HepG2 (cell line): ENCODE results near the gene COA3. TPM values are rescaled to one million over a fixed set of nuclear protein-coding genes. Genes with fewer than 3 reads are reported as not detected.

Experiments used
- ATAC-seq: fragments of 200-7000 bp; cut with Tn5 transposase; 3 replicates; pipeline ENCODE4 v1.9.1; 2020; ENCODE audit warnings: mild to moderate bottlenecking, moderate library complexity
- BruUV-seq: library from RNA; stranded (reverse); fragments of 400-500 nt; replicated peaks from 2 replicates; lab custom pipeline; 2021; lab: Mats Ljungman, UMichigan
- CTCF ChIA-PET: fragments of 300-600 bp; formaldehyde crosslinking; extraction: SDS; loops from one replicate; lab custom pipeline; 2021; ENCODE audit warnings: low total read pairs, inconsistent platforms, low intra/inter-chr PET ratio; lab: Yijun Ruan, JAX
- POLR2A ChIA-PET: fragments of 350-600 bp; sonication (Branson Sonifier 250); formaldehyde crosslinking; loops from one replicate; lab custom pipeline; 2020; ENCODE audit warnings: antibody characterized with exemption, inconsistent platforms; lab: Yijun Ruan, JAX
- DNase-seq: peaks from one replicate; pipeline ENCODE4 v3.0.0-alpha.2; 2015; ENCODE audit warnings: low spot score
- FAIRE-seq: peaks from 3 replicates; lab custom pipeline; 2011; peaks lifted over from hg19 to GRCh38; lab: Jason Lieb, UNC
- H2AFZ ChIP-seq: one replicate; pipeline ENCODE4 v1.6.1; 2011; ENCODE audit warnings: low read length, inconsistent platforms
- H3K27ac ChIP-seq: fragments of 300-600 bp; 3 replicates; pipeline ENCODE4 v1.8.0; 2011; ENCODE audit warnings: mixed run types, mild to moderate bottlenecking, mixed read lengths, low read length, inconsistent platforms; ENCODE audit not compliant: insufficient read depth; ENCODE audit errors: extremely low read length
- H3K27me3 ChIP-seq, 2 experiments: fragments of 200-600 bp in 1 of 2; 2 replicates in 1 of 2; 3 replicates in 1 of 2; pipeline versions ENCODE4 v1.6.0 to v1.8.0; 2011; ENCODE audit warnings: low read length in 2 of 2, mild to moderate bottlenecking in 2 of 2, moderate library complexity in 2 of 2, inconsistent platforms in 1 of 2; ENCODE audit not compliant: insufficient read depth in 2 of 2, control insufficient read depth in 1 of 2
- H3K36me3 ChIP-seq, 2 experiments: fragments of 200-600 bp in 1 of 2; replicated peaks in 1 of 2; 2 replicates in 1 of 2; 3 replicates in 1 of 2; pipeline versions ENCODE4 v1.5.1 to v1.8.0; 2011; ENCODE audit warnings: low read length in 2 of 2, inconsistent platforms in 1 of 2; ENCODE audit not compliant: insufficient read depth in 2 of 2, control insufficient read depth in 1 of 2
- H3K4me1 ChIP-seq: 2 replicates; pipeline ENCODE4 v1.5.1; 2012; ENCODE audit warnings: low read length, inconsistent platforms; ENCODE audit not compliant: insufficient read depth
- H3K4me2 ChIP-seq: 2 replicates; pipeline ENCODE4 v1.6.0; 2011; ENCODE audit warnings: low read depth, low read length, inconsistent platforms
- H3K4me3 ChIP-seq, 3 experiments: fragments of 200-600 bp in 1 of 3; sonication (generic), shearing (Covaris generic) in 1 of 3; replicated peaks in 1 of 3; 2 replicates each; pipeline ENCODE4 v1.5.1; 2011 to 2016; ENCODE audit warnings: low read length in 3 of 3, inconsistent platforms in 2 of 3, low read depth in 2 of 3, mild to moderate bottlenecking in 2 of 3, control low read depth in 1 of 3, mixed read lengths in 1 of 3; ENCODE audit not compliant: insufficient read depth in 1 of 3
- H3K79me2 ChIP-seq: one replicate; pipeline ENCODE4 v1.6.1; 2011; ENCODE audit warnings: low read length, inconsistent platforms; ENCODE audit not compliant: insufficient read depth
- H3K9ac ChIP-seq: 2 replicates; pipeline ENCODE4 v1.6.0; 2011; ENCODE audit warnings: mild to moderate bottlenecking, low read depth, low read length, inconsistent platforms; ENCODE audit not compliant: insufficient read depth
- H3K9me3 ChIP-seq: 2 replicates; pipeline ENCODE4 v1.5.1; 2012; ENCODE audit warnings: mild to moderate bottlenecking, low read length
- H4K20me1 ChIP-seq: 2 replicates; pipeline ENCODE4 v1.6.0; 2011; ENCODE audit warnings: inconsistent platforms, mild to moderate bottlenecking, low read length, moderate library complexity; ENCODE audit not compliant: insufficient read depth
- AGO1 ChIP-seq: fragments of 200-400 bp; formaldehyde crosslinking; IDR thresholded peaks from 2 replicates; pipeline ENCODE4 v1.6.1; 2017; ENCODE audit warnings: mild to moderate bottlenecking, low read depth, low read length, moderate library complexity; ENCODE audit not compliant: poor library complexity, severe bottlenecking
- EED ChIP-seq: sonication (generic); formaldehyde crosslinking; IDR thresholded peaks from 2 replicates; pipeline ENCODE4 v1.5.0; 2020; ENCODE audit warnings: mild to moderate bottlenecking, missing genetic modification reagents
- GATAD1 ChIP-seq: IDR thresholded peaks from 2 replicates; pipeline ENCODE4 v1.6.1; 2016; ENCODE audit warnings: missing genetic modification reagents, missing compliant biosample characterization
- HDAC6 ChIP-seq: fragments of 200-600 bp; sonication (generic); IDR thresholded peaks from 2 replicates; pipeline ENCODE4 v1.7.0; 2017; ENCODE audit warnings: mild to moderate bottlenecking, antibody characterized with exemption, low read length, low read depth
- HNRNPH1 ChIP-seq: fragments of 200-400 bp; formaldehyde crosslinking; optimal IDR thresholded peaks from 2 replicates; pipeline ENCODE3; 2017; ENCODE audit warnings: mild to moderate bottlenecking, low read depth, low read length
- KLF15 ChIP-seq: sonication (generic); formaldehyde crosslinking; IDR thresholded peaks from 2 replicates; pipeline ENCODE4 v1.8.1; 2023; ENCODE audit warnings: borderline replicate concordance, mild to moderate bottlenecking, inconsistent platforms, missing genetic modification reagents, mixed read lengths
- LCORL ChIP-seq, 2 experiments: fragments of 450-650 bp in 1 of 2; sonication (generic) in 1 of 2; formaldehyde crosslinking in 1 of 2; IDR thresholded peaks; 2 replicates each; pipeline versions ENCODE4 v1.5.0 to v1.6.1; 2017 to 2020; ENCODE audit warnings: antibody characterized with exemption in 1 of 2, missing genetic modification reagents in 1 of 2
- MAFK ChIP-seq, 2 experiments: IDR thresholded peaks in 1 of 2; conservative IDR thresholded peaks in 1 of 2; 2 replicates each; pipeline ENCODE4 v1.6.1; 2011; ENCODE audit warnings: improper control_type of control experiment in 2 of 2, low read length in 2 of 2
- MXI1 ChIP-seq: IDR thresholded peaks from 3 replicates; pipeline ENCODE4 v1.6.1; 2012; ENCODE audit warnings: low read depth, low read length, inconsistent platforms, borderline replicate concordance
- MYNN ChIP-seq: sonication (generic); formaldehyde crosslinking; IDR thresholded peaks from 2 replicates; pipeline ENCODE4 v1.4.0; 2020; ENCODE audit warnings: mild to moderate bottlenecking, low read depth, missing genetic modification reagents
- ONECUT2 ChIP-seq: sonication (generic); formaldehyde crosslinking; IDR thresholded peaks from 2 replicates; pipeline ENCODE4 v1.4.0; 2020; ENCODE audit warnings: missing genetic modification reagents
- PPARG ChIP-seq: conservative IDR thresholded peaks from 2 replicates; pipeline ENCODE4 v1.6.1; 2016; ENCODE audit warnings: missing biosample characterization, missing genetic modification reagents
- SRY ChIP-seq: sonication (generic); formaldehyde crosslinking; IDR thresholded peaks from 2 replicates; pipeline ENCODE4 v1.8.0; 2022; ENCODE audit warnings: mild to moderate bottlenecking, missing genetic modification reagents
- THAP11 ChIP-seq: IDR thresholded peaks from 2 replicates; pipeline ENCODE4 v1.6.1; 2016; ENCODE audit warnings: missing biosample characterization, missing genetic modification reagents
- ZC3H13 ChIP-seq: sonication (generic); formaldehyde crosslinking; IDR thresholded peaks from 2 replicates; pipeline ENCODE4 v1.8.1; 2023; ENCODE audit warnings: mild to moderate bottlenecking, missing genetic modification reagents, moderate library complexity
- ZFP90 ChIP-seq: sonication (generic); formaldehyde crosslinking; IDR thresholded peaks from 2 replicates; pipeline ENCODE4 v1.8.0; 2022; ENCODE audit warnings: missing genetic modification reagents, mild to moderate bottlenecking, inconsistent platforms, borderline replicate concordance
- ZMYM3 ChIP-seq: sonication (generic); formaldehyde crosslinking; IDR thresholded peaks from 2 replicates; pipeline ENCODE4 v1.5.1; 2020; ENCODE audit warnings: mild to moderate bottlenecking, missing genetic modification reagents
- ZNF430 ChIP-seq: sonication (generic); formaldehyde crosslinking; IDR thresholded peaks from 2 replicates; pipeline ENCODE4 v1.9.0; 2021; ENCODE audit warnings: mild to moderate bottlenecking, missing genetic modification reagents
- ZNF563 ChIP-seq: sonication (generic); formaldehyde crosslinking; IDR thresholded peaks from 2 replicates; pipeline ENCODE4 v1.8.0; 2022; ENCODE audit warnings: mild to moderate bottlenecking, moderate library complexity, missing genetic modification reagents
- ZNF605 ChIP-seq: sonication (generic); formaldehyde crosslinking; IDR thresholded peaks from 2 replicates; pipeline ENCODE4 v1.8.0; 2022; ENCODE audit warnings: mild to moderate bottlenecking, missing genetic modification reagents
- ZSCAN12 ChIP-seq: sonication (generic); formaldehyde crosslinking; IDR thresholded peaks from 2 replicates; pipeline ENCODE4 v1.9.0; 2021; ENCODE audit warnings: mild to moderate bottlenecking, missing genetic modification reagents
- WGBS: methylation state at CpG from one replicate; pipeline ENCODE4 v1.1.6; 2017; ENCODE audit warnings: low lambda C conversion rate; 5-methylcytosine and 5-hydroxymethylcytosine counted together
- in situ Hi-C: cut with HindIII; loops from 2 replicates; pipeline ENCODE4 v1.10.0; 2017; ENCODE audit warnings: low pct_unique_long_range_greater_than_20kb; ENCODE audit not compliant: extremely low pct_ligation_motif_present
- intact Hi-C: fragments of 100-400 bp; cut with micrococcal nuclease; formaldehyde crosslinking; loops from one replicate; pipeline ENCODE4 v1.10.0; 2022; ENCODE audit not compliant: unreplicated experiment
- polyA plus RNA-seq, 8 experiments: library from polyadenylated mRNA; depleted of rRNA in 3 of 8; stranded (reverse) in 7 of 8; unstranded in 1 of 8; fragments of >200 nt; fragmentation: Illumina TruSeq in 4 of 8; extraction: Trizol in 4 of 8; gene quantifications; 2 replicates each; pipeline versions ENCODE4 v1.2.1 to v1.2.3, GENCODE V29; 2011 to 2016; ENCODE audit warnings: low read depth in 4 of 8, missing spikeins in 1 of 8, mixed read lengths in 1 of 8; ENCODE audit not compliant: insufficient read depth in 1 of 8
- total RNA-seq, 5 experiments: library from RNA; depleted of rRNA; stranded (reverse); fragments of >200 nt; fragmentation: Illumina TruSeq; extraction: Trizol; gene quantifications; 2 replicates each; pipeline ENCODE4 v1.2.3, GENCODE V29; 2016; ENCODE audit warnings: low read depth in 1 of 5
- TF ChIP-seq, protein P1 (sequence below): sonication (generic); formaldehyde crosslinking; IDR thresholded peaks from 2 replicates; pipeline ENCODE4 v1.9.0; 2022; ENCODE audit warnings: missing genetic modification reagents, mild to moderate bottlenecking, borderline replicate concordance
- TF ChIP-seq, protein P2 (sequence below): IDR thresholded peaks from 2 replicates; pipeline ENCODE4 v1.6.1; 2018; ENCODE audit warnings: missing genetic modification reagents, mild to moderate bottlenecking, missing compliant biosample characterization

Gene COA3
- total and polyA plus RNA-seq, 2 of the 13 experiments (the other 11 are each of a cell fraction or from before 2014, with no cell fraction given), result 133 to 202 TPM

DNA sequence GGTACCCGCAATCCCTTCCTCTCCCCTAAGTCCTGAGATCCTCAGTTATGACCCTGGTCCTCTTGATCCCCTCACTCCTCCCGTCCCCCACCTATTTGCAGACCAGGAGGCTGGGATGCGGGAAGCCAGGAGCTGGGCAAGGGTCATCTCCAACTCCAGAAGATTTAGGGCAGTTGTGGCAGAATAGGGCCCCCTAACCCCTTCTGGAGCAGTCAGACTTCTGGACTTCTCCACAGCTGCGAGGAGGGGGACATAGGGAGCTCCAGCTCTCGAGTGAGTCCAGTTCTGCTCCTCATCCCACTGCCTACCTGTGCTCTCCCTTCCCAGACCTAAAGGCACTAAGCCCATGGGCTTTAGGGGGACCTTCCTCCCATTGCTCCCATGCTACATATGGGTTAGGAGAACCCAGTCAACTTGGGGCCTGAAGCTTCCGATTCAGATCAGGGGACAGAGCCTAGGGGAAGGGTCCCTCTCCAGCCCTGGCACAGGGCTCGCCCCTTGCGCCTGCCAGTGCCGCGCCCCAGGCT lies 16.8 kb downstream of the COA3 start:
- H2AFZ ChIP-seq, result no peak overlapping the region
- peak overlapping the region; percentile 98 for H3K27ac ChIP-seq
- peaks cover 26% of the 10 kb centered on the region for H3K79me2 ChIP-seq
- CTCF ChIA-PET, result no interaction called here
- H3K4me2 ChIP-seq, result peak overlapping the region; percentile 99
- peak overlapping the region; percentile 95 for H3K9ac ChIP-seq
- H3K36me3 ChIP-seq, result peaks cover 20 to 33% of the 10 kb centered on the region in 2 experiments; a peak in 4 of 5 replicates
- WGBS, result 30% methylated on average over 8 of the region's 10 CpGs
- POLR2A ChIA-PET, result interaction anchor here (0.9 to 8.4 kb wide), 12 partner anchors 8 to 217 kb away, joined by 3 to 278 read pairs (median 21); partner anchors contain the start of genes BECN1, CNTD1, COA3 and PSME3
- no peaks in the 10 kb centered on the region for H3K9me3 ChIP-seq
- H4K20me1 ChIP-seq, result peaks cover 4% of the 10 kb centered on the region; the same call in 1 of the 2 replicates
- H3K27me3 ChIP-seq, result no peaks in the 10 kb centered on the region; a peak in 1 of 5 replicates
- in situ Hi-C loops, result no loop called here
- H3K4me3 ChIP-seq, result peak overlapping the region; percentile 87 to 99 (median 92)
- intact Hi-C loops, result loop anchor here (2.0 kb wide), 1 partner anchor 15 kb away; no protein-coding TSS in a partner anchor
- no peak for FAIRE-seq
- TSS peak; percentile 42 for BruUV-seq
- H3K4me1 ChIP-seq, result peaks cover 48% of the 10 kb centered on the region
- DNase-seq, result no peak
- ATAC-seq, result no peak
- TF ChIP-seq SRY (CRISPR knock-in tag), result 0 out of 2 replicates have a peak, but pooled peaks have one; percentile 11
- TF ChIP-seq HNRNPH1, result peak; percentile 17
- no peak for TF ChIP-seq MAFK (conservative IDR thresholded peaks at IDR 0.05 in 1 of 2, IDR thresholded peaks at IDR 0.05 in 1 of 2; ENCODE audit: low read length in 2 of 2)
- TF ChIP-seq MXI1, result no peak
- 0 out of 2 replicates have a peak, but pooled peaks have one; percentile 56 for TF ChIP-seq ZNF430 (CRISPR knock-in tag)
- TF ChIP-seq MYNN (CRISPR knock-in tag), result no peak
- no peak for TF ChIP-seq ONECUT2 (CRISPR knock-in tag)
- TF ChIP-seq ZFP90, result 0 out of 2 replicates have a peak, but pooled peaks have one; percentile 14
- TF ChIP-seq ZNF563 (CRISPR knock-in tag), result peak; percentile 17; the same call in 1 of the 2 replicates
- no peak for TF ChIP-seq ZSCAN12
- TF ChIP-seq EED (CRISPR knock-in tag), result no peak
- TF ChIP-seq THAP11, result no peak
- TF ChIP-seq ZNF605 (CRISPR knock-in tag), result peak; percentile 89
- no peak for TF ChIP-seq PPARG (CRISPR knock-in tag)
- no peak for TF ChIP-seq AGO1
- TF ChIP-seq, protein P1, sequence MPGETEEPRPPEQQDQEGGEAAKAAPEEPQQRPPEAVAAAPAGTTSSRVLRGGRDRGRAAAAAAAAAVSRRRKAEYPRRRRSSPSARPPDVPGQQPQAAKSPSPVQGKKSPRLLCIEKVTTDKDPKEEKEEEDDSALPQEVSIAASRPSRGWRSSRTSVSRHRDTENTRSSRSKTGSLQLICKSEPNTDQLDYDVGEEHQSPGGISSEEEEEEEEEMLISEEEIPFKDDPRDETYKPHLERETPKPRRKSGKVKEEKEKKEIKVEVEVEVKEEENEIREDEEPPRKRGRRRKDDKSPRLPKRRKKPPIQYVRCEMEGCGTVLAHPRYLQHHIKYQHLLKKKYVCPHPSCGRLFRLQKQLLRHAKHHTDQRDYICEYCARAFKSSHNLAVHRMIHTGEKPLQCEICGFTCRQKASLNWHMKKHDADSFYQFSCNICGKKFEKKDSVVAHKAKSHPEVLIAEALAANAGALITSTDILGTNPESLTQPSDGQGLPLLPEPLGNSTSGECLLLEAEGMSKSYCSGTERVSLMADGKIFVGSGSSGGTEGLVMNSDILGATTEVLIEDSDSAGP, result 0 out of 2 replicates have a peak, but pooled peaks have one; percentile 4
- TF ChIP-seq ZMYM3, result no peak
- TF ChIP-seq LCORL (IDR thresholded peaks at IDR 0.05), result no peak
- peak; percentile 26; the same call in 1 of the 2 replicates for TF ChIP-seq LCORL (CRISPR knock-in tag; IDR thresholded peaks at IDR 0.05)
- 0 out of 2 replicates have a peak, but pooled peaks have one; percentile 22 for TF ChIP-seq ZC3H13
- TF ChIP-seq GATAD1, result 0 out of 2 replicates have a peak, but pooled peaks have one; percentile 1
- TF ChIP-seq KLF15 (CRISPR knock-in tag), result no peak
- TF ChIP-seq, protein P2, sequence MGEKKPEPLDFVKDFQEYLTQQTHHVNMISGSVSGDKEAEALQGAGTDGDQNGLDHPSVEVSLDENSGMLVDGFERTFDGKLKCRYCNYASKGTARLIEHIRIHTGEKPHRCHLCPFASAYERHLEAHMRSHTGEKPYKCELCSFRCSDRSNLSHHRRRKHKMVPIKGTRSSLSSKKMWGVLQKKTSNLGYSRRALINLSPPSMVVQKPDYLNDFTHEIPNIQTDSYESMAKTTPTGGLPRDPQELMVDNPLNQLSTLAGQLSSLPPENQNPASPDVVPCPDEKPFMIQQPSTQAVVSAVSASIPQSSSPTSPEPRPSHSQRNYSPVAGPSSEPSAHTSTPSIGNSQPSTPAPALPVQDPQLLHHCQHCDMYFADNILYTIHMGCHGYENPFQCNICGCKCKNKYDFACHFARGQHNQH (CRISPR knock-in tag), result 0 out of 2 replicates have a peak, but pooled peaks have one; percentile 5
- TF ChIP-seq HDAC6, result no peak
